ENCODE measurements around the gene APOA4. TPM values are rescaled to one million over a fixed set of nuclear protein-coding genes. Genes with fewer than 3 reads are reported as not detected.

APOA4 gene
- total and polyA plus RNA-seq, 9 of the 15 experiments (the other 6 are each of a cell fraction or from before 2014, with no cell fraction given), result 0.07 TPM; not detected in 8

- TF ChIP-seq MLX (CRISPR knock-in tag; conservative IDR thresholded peaks at IDR 0.05), result no peak
- TF ChIP-seq ZNF354B (CRISPR knock-in tag; IDR thresholded peaks at IDR 0.05), result no peak
- TF ChIP-seq POLR2G (IDR thresholded peaks at IDR 0.05; ENCODE audit: low read depth, low read length), result peak; percentile 91
- TF ChIP-seq ZNF318 (IDR thresholded peaks at IDR 0.05; ENCODE audit: borderline replicate concordance in 1 of 2, low read depth in 1 of 2), result no peak
- no peak for TF ChIP-seq E2F4 (CRISPR knock-in tag; IDR thresholded peaks at IDR 0.05; ENCODE audit: low read depth)
- peak; percentile 60; the same call in 1 of the 2 replicates for TF ChIP-seq ESRRA (IDR thresholded peaks at IDR 0.05; ENCODE audit: borderline replicate concordance, low read depth)
- TF ChIP-seq MXD1 (CRISPR knock-in tag; IDR thresholded peaks at IDR 0.05; ENCODE audit: borderline replicate concordance, poor library complexity, severe bottlenecking), result peak; percentile 35
- peak; percentile 68; the same call in 1 of the 2 replicates for TF ChIP-seq MTA3 (IDR thresholded peaks at IDR 0.05; ENCODE audit: borderline replicate concordance)
- TF ChIP-seq SPI1 (IDR thresholded peaks at IDR 0.05; ENCODE audit: borderline replicate concordance, low read depth, low read length), result peak; percentile 33; the same call in 1 of the 2 replicates
- no peak for TF ChIP-seq HNRNPL (IDR thresholded peaks at IDR 0.05; ENCODE audit: low read depth, low read length)
- TF ChIP-seq ZNF586 (CRISPR knock-in tag; conservative IDR thresholded peaks at IDR 0.05), result no peak
- no peak for TF ChIP-seq ZNF165 (CRISPR knock-in tag; IDR thresholded peaks at IDR 0.05; ENCODE audit: borderline replicate concordance)
- no peak for TF ChIP-seq ZNF232 (CRISPR knock-in tag; IDR thresholded peaks at IDR 0.05)
Observed at GRCh38 chr11:116787786-116788486, 35.2 kb downstream of the APOA4 start, which contains the start of gene ZPR1 (continued).
